HepG2 (cell line): ENCODE data around the gene U2AF1L4. TPM values are rescaled to one million over a fixed set of nuclear protein-coding genes. Genes with fewer than 3 reads are reported as not detected.

ENCODE experiments used
- AGO2 ChIP-seq: fragments of 200-400 bp; formaldehyde crosslinking; optimal IDR thresholded peaks from 2 replicates; pipeline ENCODE3; 2017; ENCODE audit warnings: mild to moderate bottlenecking, low read depth, low read length, moderate library complexity
- CHD4 ChIP-seq: fragments of 200-600 bp; sonication (generic); IDR thresholded peaks from 2 replicates; pipeline ENCODE4 v1.7.0; 2017; ENCODE audit warnings: mild to moderate bottlenecking, low read length, borderline replicate concordance
- DNMT3B ChIP-seq: conservative IDR thresholded peaks from 2 replicates; pipeline ENCODE4 v1.6.1; 2016; ENCODE audit warnings: missing biosample characterization, control low read depth
- FOSL2 ChIP-seq: sonication (generic); formaldehyde crosslinking; IDR thresholded peaks from 2 replicates; pipeline ENCODE4 v1.4.0; 2020; ENCODE audit warnings: missing genetic modification reagents
- FOXA3 ChIP-seq: IDR thresholded peaks from 2 replicates; pipeline ENCODE4 v1.6.1; 2016; ENCODE audit warnings: missing genetic modification reagents, missing compliant biosample characterization
- HDAC1 ChIP-seq: sonication (generic); formaldehyde crosslinking; IDR thresholded peaks from 2 replicates; pipeline ENCODE4 v1.5.1; 2020; ENCODE audit warnings: mild to moderate bottlenecking, missing genetic modification reagents
- IRF2 ChIP-seq: IDR thresholded peaks from 2 replicates; pipeline ENCODE4 v1.6.1; 2018; ENCODE audit warnings: missing genetic modification reagents, missing compliant biosample characterization
- ISL2 ChIP-seq: sonication (generic); formaldehyde crosslinking; IDR thresholded peaks from 2 replicates; pipeline ENCODE4 v1.5.0; 2020; ENCODE audit warnings: missing genetic modification reagents
- KDM5B ChIP-seq: sonication (generic); formaldehyde crosslinking; IDR thresholded peaks from 2 replicates; pipeline ENCODE4 v1.4.0; 2020; ENCODE audit warnings: missing genetic modification reagents, mild to moderate bottlenecking, borderline replicate concordance
- MTF2 ChIP-seq: sonication (generic); formaldehyde crosslinking; IDR thresholded peaks from 2 replicates; pipeline ENCODE4 v1.5.0; 2020; ENCODE audit warnings: missing genetic modification reagents, borderline replicate concordance
- MXI1 ChIP-seq: IDR thresholded peaks from 3 replicates; pipeline ENCODE4 v1.6.1; 2012; ENCODE audit warnings: low read depth, low read length, inconsistent platforms, borderline replicate concordance
- NPAS2 ChIP-seq: sonication (generic); formaldehyde crosslinking; IDR thresholded peaks from 2 replicates; pipeline ENCODE4 v1.8.0; 2022; ENCODE audit warnings: mild to moderate bottlenecking, missing genetic modification reagents, borderline replicate concordance
- RXRA ChIP-seq: sonication (generic); formaldehyde crosslinking; IDR thresholded peaks from 2 replicates; pipeline ENCODE4 v1.5.1; 2020; ENCODE audit warnings: missing genetic modification reagents
- TBL1XR1 ChIP-seq: fragments of 150-350 bp; IDR thresholded peaks from 2 replicates; pipeline ENCODE4 v1.6.1; 2014; ENCODE audit warnings: borderline replicate concordance, low read length; ENCODE audit not compliant: partially characterized antibody
- TOPORS ChIP-seq: sonication (generic); formaldehyde crosslinking; IDR thresholded peaks from 2 replicates; pipeline ENCODE4 v1.8.0; 2023; ENCODE audit warnings: mild to moderate bottlenecking, missing genetic modification reagents
- ZNF143 ChIP-seq: sonication (generic); formaldehyde crosslinking; IDR thresholded peaks from 2 replicates; pipeline ENCODE4 v1.4.0; 2020; ENCODE audit warnings: missing genetic modification reagents
- ZNF382 ChIP-seq: sonication (generic); formaldehyde crosslinking; IDR thresholded peaks from 2 replicates; pipeline ENCODE4 v1.5.0; 2020; ENCODE audit warnings: missing genetic modification reagents, mild to moderate bottlenecking, borderline replicate concordance
- ZNF446 ChIP-seq: sonication (generic); formaldehyde crosslinking; IDR thresholded peaks from 2 replicates; pipeline ENCODE4 v1.5.0; 2020; ENCODE audit warnings: mild to moderate bottlenecking, missing genetic modification reagents
- ZNF510 ChIP-seq: sonication (generic); formaldehyde crosslinking; IDR thresholded peaks from 2 replicates; pipeline ENCODE4 v1.4.0; 2020; ENCODE audit warnings: low read depth, mild to moderate bottlenecking, missing genetic modification reagents
- ZNF614 ChIP-seq: IDR thresholded peaks from 2 replicates; pipeline ENCODE4 v1.6.1; 2018; ENCODE audit warnings: missing biosample characterization, missing genetic modification reagents, inconsistent platforms, borderline replicate concordance
- ZSCAN9 ChIP-seq: IDR thresholded peaks from 2 replicates; pipeline ENCODE4 v1.6.1; 2016; ENCODE audit warnings: borderline replicate concordance
- polyA plus RNA-seq, 8 experiments: library from polyadenylated mRNA; depleted of rRNA in 3 of 8; stranded (reverse) in 7 of 8; unstranded in 1 of 8; fragments of >200 nt; fragmentation: Illumina TruSeq in 4 of 8; extraction: Trizol in 4 of 8; gene quantifications; 2 replicates each; pipeline versions ENCODE4 v1.2.1 to v1.2.3, GENCODE V29; 2011 to 2016; ENCODE audit warnings: low read depth in 4 of 8, missing spikeins in 1 of 8, mixed read lengths in 1 of 8; ENCODE audit not compliant: insufficient read depth in 1 of 8
- total RNA-seq, 5 experiments: library from RNA; depleted of rRNA; stranded (reverse); fragments of >200 nt; fragmentation: Illumina TruSeq; extraction: Trizol; gene quantifications; 2 replicates each; pipeline ENCODE4 v1.2.3, GENCODE V29; 2016; ENCODE audit warnings: low read depth in 1 of 5
- TF ChIP-seq, protein P1 (sequence below): sonication (generic); formaldehyde crosslinking; IDR thresholded peaks from 2 replicates; pipeline ENCODE4 v1.4.0; 2020; ENCODE audit warnings: mild to moderate bottlenecking, missing genetic modification reagents
- TF ChIP-seq, protein P2 (sequence below): IDR thresholded peaks from 2 replicates; pipeline ENCODE4 v1.6.1; 2012; ENCODE audit warnings: low read depth, low read length, improper control_type of control experiment
- TF ChIP-seq, protein P3 (sequence below): sonication (generic); formaldehyde crosslinking; IDR thresholded peaks from 2 replicates; pipeline ENCODE4 v1.8.1; 2022; ENCODE audit warnings: mild to moderate bottlenecking, missing genetic modification reagents
- TF ChIP-seq, protein P4 (sequence below), 2 experiments: sonication (generic) in 1 of 2; formaldehyde crosslinking in 1 of 2; IDR thresholded peaks; 2 replicates each; pipeline versions ENCODE4 v1.5.1 to v1.6.1; 2011 to 2020; ENCODE audit warnings: borderline replicate concordance in 1 of 2, low read depth in 1 of 2, low read length in 1 of 2, mild to moderate bottlenecking in 1 of 2, missing genetic modification reagents in 1 of 2, moderate library complexity in 1 of 2

U2AF1L4 gene
- total and polyA plus RNA-seq, 2 of the 13 experiments (the other 11 are each of a cell fraction or from before 2014, with no cell fraction given): 7.9 to 15.4 TPM

DNA sequence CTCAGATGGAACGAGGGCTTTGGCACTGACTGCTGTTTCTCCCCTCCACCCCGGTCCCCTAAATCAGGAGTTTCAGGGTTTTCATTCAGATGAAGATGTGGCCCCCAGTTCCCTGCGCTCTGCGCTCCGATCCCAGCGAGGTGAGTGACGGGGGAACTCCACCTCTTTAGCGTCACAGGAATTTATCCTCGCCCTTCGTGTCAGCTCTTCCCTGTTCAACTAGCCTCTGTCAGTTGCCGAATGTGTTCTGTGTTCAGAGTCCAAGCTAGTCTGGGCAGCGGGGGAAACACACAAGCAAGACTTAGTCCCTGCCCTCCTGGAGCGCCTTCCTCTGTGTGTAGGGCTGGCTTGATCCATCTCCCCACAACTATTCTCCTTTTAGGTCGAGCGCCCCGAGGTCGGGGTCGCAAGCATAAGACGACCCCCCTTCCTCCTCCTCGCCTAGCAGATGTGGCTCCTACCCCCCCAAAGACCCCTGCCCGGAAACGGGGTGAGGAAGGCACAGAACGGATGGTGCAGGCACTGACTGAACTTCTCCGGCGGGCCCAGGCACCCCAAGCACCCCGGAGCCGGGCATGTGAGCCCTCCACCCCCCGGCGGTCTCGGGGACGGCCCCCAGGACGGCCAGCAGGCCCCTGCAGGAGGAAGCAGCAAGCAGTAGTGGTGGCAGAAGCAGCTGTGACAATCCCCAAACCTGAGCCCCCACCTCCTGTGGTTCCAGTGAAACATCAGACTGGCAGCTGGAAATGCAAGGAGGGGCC is 25.6 kb downstream of the U2AF1L4 start (continued):
- TF ChIP-seq, protein P1, sequence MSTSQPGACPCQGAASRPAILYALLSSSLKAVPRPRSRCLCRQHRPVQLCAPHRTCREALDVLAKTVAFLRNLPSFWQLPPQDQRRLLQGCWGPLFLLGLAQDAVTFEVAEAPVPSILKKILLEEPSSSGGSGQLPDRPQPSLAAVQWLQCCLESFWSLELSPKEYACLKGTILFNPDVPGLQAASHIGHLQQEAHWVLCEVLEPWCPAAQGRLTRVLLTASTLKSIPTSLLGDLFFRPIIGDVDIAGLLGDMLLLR (CRISPR knock-in tag): no peak
- TF ChIP-seq TOPORS (CRISPR knock-in tag) (no peak), MTF2 (CRISPR knock-in tag) (no peak), ISL2 (CRISPR knock-in tag) (no peak), CHD4 (no peak), KDM5B (CRISPR knock-in tag) (peak; percentile 38; the same call in 1 of the 2 replicates), IRF2 (CRISPR knock-in tag) (no peak), ZNF382 (no peak), ZNF510 (CRISPR knock-in tag) (no peak), ZSCAN9 (CRISPR knock-in tag) (no peak), ZNF143 (CRISPR knock-in tag) (peak; percentile 57; the same call in 1 of the 2 replicates), FOXA3 (CRISPR knock-in tag) (no peak), NPAS2 (CRISPR knock-in tag) (no peak), RXRA (CRISPR knock-in tag) (no peak), DNMT3B (CRISPR knock-in tag) (no peak), HDAC1 (CRISPR knock-in tag) (peak; percentile 37), AGO2 (peak; percentile 37), TBL1XR1 (no peak), FOSL2 (CRISPR knock-in tag) (no peak), ZNF446 (CRISPR knock-in tag) (no peak), MXI1 (peak; percentile 60; the same call in 1 of the 3 replicates), ZNF614 (CRISPR knock-in tag) (no peak)
- TF ChIP-seq, protein P2, sequence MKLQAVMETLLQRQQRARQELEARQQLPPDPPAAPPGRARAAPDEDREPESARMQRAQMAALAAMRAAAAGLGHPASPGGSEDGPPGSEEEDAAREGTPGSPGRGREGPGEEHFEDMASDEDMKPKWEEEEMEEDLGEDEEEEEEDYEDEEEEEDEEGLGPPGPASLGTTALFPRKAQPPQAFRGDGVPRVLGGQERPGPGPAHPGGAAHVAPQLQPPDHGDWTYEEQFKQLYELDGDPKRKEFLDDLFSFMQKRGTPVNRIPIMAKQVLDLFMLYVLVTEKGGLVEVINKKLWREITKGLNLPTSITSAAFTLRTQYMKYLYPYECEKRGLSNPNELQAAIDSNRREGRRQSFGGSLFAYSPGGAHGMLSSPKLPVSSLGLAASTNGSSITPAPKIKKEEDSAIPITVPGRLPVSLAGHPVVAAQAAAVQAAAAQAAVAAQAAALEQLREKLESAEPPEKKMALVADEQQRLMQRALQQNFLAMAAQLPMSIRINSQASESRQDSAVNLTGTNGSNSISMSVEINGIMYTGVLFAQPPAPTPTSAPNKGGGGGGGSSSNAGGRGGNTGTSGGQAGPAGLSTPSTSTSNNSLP: no peak
- TF ChIP-seq, protein P3, sequence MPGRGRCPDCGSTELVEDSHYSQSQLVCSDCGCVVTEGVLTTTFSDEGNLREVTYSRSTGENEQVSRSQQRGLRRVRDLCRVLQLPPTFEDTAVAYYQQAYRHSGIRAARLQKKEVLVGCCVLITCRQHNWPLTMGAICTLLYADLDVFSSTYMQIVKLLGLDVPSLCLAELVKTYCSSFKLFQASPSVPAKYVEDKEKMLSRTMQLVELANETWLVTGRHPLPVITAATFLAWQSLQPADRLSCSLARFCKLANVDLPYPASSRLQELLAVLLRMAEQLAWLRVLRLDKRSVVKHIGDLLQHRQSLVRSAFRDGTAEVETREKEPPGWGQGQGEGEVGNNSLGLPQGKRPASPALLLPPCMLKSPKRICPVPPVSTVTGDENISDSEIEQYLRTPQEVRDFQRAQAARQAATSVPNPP (CRISPR knock-in tag): no peak
- TF ChIP-seq, protein P4, sequence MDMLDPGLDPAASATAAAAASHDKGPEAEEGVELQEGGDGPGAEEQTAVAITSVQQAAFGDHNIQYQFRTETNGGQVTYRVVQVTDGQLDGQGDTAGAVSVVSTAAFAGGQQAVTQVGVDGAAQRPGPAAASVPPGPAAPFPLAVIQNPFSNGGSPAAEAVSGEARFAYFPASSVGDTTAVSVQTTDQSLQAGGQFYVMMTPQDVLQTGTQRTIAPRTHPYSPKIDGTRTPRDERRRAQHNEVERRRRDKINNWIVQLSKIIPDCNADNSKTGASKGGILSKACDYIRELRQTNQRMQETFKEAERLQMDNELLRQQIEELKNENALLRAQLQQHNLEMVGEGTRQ (IDR thresholded peaks at IDR 0.05; ENCODE audit: low read depth, low read length): no peak
- TF ChIP-seq, protein P4 (CRISPR knock-in tag; IDR thresholded peaks at IDR 0.05; ENCODE audit: borderline replicate concordance): no peak
